GM19372 (cell line): Measurements from ENCODE around the gene CDH3.

Experiments used
- ATAC-seq: cut with Tn5 transposase; IDR thresholded peaks from one replicate; pipeline ENCODE4 v1.9.1; 2021; ENCODE audit warnings: mild to moderate bottlenecking, low read depth, moderate library complexity; ENCODE audit not compliant: unreplicated experiment

Gene CDH3

DNA sequence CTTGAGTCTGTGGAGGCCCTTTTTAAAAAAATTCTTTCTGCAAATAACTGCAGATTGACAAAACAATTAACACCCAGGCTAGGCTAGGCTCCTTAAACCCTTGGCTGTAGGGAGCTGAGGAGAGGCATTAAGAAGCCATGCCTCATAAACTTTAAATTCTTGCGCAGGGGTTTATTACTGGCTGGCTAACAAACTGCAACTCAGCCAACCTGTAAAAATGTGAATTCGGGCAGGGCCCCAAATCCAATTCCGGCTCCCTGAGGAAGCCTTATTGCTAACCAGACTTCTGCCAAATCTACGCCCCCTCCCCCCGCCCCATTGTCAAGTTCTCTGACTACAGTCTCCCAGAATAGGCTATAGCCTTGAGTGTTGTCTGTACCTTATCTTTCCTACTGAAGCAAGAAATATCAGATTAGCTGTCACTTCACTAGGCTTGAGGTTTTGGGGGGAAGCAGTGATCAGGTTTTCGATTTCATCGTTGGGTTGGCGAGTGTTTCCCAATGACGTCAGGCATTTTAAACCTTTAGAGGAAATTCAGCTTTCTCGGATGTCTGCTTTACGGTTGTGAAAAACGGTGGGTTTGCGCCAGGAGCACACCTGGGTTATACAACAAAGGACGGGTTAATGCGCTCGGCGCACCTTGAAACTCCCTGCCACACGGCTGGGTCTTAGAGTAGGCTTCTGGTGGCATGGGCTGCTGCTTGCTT, 2.0 kb downstream of the CDH3 start:
- no peak for ATAC-seq

DNA sequence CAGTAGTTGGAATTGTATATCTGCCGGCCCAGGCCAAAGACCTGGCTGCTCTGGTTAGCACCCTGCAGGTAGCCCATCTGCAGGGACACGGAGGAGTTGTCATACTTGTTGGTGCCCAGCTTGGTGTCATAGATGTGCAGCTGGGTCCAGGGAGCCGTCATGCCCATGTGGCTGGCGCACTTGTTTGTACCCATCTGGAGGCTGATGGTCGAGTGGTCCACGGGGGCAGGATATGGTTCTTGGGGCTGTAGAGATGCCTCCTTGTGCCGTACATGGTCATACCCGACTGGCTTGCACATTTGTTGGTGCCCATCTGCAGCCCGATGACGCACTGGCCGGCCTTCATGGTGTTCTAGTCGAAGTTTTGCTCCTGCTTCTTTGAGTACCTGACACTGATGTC, 6.0 kb downstream of the CDH3 start:
- ATAC-seq: no peak

- no peak for ATAC-seq
Observed at GRCh38 chr16:68652659-68653058, 7.5 kb downstream of the CDH3 start.

GRCh38 chr16:68655806-68656205, 10.7 kb downstream of the CDH3 start:
- no peak for ATAC-seq

DNA sequence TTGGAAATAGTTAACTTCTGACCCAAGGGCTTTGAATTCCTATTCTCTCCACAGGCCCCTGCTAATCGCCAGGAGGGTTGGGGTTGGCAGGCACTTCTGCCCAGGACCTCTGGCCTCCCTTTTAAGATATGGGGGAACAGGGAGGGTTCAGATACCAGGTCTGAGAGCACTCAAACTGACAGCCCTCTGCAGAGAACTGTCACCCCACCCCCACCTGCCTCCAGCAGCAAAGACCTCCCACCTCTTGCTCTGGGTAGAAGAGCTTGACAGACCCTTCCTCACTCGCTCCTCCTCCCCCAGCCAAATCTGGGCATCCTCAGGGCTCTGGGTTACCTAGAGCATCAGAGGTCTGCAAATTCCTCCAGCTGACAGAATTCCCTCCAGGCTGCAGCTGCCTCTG, 11.6 kb downstream of the CDH3 start:
- no peak for ATAC-seq

DNA sequence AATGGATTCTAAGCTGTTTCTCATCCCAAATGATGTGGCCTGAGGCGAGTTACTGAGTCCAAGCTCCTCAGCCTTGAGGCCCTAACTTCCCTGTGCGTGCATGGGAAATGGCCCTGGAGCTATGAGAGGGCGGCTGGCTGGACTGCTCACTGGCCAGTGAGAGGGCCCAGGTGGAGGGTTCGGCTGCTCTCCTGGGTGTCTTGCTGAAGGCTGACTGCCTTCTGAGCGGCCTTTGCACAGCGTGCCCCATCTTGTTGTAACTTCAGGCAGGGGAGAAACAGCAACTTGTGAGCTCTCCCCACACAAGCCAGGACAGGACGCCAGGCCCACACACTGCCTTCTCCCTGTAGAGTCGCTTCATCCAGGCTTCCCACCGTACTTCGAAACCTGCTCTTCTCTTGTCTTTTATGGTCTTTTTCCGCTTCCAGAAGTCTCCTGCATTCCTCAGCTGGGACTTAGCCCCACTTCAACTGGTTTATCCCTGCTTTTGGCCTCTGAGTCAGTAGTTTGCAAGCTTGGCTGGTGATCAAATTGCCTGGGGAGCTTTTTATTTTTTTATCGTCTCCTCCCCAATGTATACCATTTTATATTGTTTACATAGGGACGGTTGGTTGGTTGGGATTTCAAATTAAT, 13.3 kb downstream of the CDH3 start:
- no peak for ATAC-seq

DNA sequence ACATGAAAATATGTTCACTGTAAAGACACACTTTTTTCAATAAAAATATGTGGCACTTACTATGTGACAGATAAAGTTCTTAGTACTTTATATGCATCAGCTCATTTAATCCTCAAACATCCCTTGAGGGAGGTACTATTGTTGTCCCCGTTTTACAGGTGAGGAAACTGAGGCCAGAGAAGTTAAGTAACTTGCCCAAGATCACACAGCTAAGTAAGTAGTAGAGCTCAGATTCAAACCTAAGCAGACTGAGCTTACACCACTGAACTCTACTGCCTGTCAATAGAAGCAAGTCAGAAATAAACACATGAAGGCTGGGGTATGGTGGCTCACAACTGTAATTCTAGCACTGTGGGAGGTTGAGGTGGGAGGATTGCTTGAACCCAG, 13.9 kb downstream of the CDH3 start:
- no peak for ATAC-seq

DNA sequence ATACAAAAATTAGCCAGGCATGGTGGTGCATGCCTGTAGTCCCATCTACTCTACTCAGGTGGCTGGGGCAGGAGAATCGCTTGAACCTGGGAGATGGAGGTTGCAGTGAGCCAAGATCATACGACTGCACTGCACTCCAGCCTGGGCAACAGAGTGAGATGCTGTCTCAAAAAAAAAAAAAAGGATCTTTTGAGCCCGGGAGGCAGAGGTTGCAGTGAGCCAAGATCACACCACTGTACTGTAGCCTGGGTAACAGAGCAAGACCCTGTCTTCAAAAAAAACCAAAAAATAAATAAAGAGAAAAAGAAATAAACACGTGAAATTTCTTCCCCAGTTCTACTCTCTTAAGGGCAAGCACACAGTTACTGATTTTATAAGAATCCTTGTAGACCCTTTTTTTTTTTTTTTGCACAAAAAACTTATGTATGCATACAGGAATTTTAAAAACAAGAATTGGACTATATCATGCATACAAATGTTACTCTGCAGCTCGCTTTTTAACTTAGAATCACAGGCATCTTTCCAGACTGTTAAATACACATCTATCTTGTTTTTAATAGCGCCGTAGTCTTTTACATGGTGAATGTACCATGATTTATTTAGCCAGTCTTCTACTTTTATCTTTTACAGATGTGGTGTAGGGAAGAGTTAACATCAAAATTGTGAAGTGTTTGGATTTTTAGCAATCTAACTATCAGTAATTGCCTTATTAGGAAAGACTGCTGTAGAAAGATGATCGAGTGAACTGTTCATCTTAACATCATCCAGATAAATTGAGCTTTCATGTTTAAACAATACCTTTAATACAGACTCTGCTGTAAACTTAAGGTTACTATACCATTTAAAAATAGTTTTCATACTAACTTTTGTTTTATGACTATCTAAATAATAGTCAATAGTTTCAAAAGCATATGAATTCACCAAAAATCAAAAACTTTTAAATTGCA, 14.6 kb downstream of the CDH3 start:
- no peak for ATAC-seq

DNA sequence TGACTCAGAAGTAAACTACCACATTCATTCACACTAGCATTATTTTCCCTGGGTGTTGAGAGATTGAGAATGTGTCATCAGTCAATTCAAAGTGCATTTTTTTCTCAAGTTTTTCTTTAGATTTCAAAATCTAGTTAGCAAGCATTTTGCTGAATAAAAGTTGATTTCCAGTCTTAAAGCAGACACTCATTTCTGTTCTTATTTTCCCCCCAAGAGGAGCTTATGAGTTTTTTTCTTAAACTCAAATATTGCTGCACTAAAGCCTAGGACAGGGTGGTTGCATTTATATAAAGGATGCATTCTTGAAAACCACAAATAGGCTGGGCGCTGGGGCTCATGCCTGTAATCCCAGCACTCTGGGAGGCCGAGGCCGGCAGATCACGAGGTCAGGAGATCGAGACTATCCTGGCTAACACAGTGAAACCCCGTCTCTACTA, 15.3 kb downstream of the CDH3 start:
- no peak for ATAC-seq

DNA sequence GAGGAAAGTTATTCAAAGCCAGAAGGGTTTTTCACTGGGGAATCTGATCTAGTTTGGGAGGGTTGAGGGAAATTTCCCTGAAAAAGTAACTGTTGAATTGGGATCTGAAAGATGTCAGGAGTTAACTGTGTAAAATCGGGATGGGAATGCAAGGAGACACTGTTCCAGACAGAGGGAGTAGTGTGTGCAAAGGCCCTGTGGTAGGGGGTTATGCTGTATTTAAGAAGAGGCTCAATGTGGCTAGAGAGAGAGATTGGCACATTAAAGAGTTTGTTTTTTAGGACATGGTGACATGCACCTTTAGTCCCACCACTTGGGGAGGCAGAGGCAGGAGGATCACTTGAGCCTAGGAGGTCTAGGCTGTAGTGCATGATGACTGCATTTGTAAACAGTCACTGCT, 16.9 kb downstream of the CDH3 start:
- no peak for ATAC-seq

GRCh38 chr16:68664297-68664696, 19.2 kb downstream of the CDH3 start:
- ATAC-seq: no peak

DNA sequence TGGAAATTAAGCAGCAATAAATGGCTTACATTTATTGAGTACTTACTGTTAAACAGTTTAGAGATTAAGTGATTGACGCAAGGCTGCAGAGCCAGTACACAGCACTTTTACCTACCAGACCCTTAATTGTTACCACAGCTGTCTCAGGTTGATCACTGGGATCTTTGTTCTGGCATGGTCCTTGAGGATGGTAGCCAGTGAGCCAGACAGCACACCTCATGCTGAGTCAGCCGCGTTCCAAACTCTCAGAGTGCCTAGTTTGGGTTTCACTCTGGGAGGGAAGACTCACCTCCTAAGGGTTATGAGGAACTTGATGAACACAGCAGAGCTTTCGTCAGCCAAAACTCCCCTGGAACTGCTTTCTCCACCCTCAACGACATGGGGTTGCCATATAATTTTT, 20.4 kb downstream of the CDH3 start:
- no peak for ATAC-seq

DNA sequence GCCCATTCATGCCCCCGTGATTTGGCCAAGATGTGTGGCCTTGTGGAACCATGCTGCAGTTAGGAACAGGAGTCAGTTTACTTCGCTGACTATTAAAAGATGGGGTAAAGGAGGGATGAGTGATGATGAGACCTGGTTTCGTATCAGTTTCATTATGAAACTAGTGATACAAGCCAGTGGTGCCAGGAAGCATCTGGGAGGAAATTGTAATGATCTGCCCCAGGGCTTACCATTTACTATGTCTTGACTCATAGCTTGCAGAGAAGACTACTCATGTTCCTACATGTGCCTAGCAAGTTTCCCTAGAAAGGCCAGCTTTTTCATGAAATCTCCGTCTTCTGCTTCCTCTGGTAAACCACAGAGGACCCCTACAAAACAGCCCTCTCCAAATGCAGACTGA, 23.2 kb downstream of the CDH3 start:
- no peak for ATAC-seq

- ATAC-seq: no peak
Observed at GRCh38 chr16:68676113-68676860, 31.2 kb downstream of the CDH3 start.

DNA sequence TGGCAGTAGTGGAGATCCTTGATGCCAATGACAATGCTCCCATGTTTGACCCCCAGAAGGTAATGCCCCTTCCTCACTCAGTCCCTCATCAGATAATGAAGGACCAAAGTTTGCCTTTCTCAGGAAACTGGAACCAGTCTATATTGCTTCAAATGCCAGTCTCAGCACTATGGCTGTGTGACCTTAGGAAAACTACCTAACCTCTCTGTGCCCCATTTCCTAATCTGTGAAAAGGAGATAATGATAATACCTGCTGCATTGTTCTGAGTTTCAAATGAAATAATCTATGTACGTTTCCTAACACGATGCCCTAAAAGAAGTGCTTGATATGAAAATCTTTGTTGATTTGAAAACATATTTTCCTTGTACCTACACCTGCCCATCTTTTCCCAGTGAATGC, 35.9 kb downstream of the CDH3 start:
- ATAC-seq: no peak

GRCh38 chr16:68685685-68686478, 40.8 kb downstream of the CDH3 start:
- no peak for ATAC-seq

- ATAC-seq: no peak
Observed at GRCh38 chr16:68686905-68687304, 41.8 kb downstream of the CDH3 start.

GRCh38 chr16:68689921-68690320, 44.8 kb downstream of the CDH3 start:
- no peak for ATAC-seq

DNA sequence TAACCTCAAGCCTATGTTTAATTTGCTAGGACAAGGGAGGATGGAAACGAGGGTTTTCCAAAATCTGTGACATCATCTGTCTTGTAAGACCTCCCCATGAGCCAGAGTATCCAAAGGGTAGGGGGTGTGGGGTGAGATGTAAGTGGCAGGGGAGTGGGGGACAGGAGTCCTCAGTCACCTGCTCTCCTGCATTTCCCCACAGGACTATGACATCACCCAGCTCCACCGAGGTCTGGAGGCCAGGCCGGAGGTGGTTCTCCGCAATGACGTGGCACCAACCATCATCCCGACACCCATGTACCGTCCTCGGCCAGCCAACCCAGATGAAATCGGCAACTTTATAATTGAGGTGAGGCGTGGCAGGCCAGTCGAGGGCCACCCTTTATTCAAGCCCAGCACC, 50.5 kb downstream of the CDH3 start:
- ATAC-seq: no peak

DNA sequence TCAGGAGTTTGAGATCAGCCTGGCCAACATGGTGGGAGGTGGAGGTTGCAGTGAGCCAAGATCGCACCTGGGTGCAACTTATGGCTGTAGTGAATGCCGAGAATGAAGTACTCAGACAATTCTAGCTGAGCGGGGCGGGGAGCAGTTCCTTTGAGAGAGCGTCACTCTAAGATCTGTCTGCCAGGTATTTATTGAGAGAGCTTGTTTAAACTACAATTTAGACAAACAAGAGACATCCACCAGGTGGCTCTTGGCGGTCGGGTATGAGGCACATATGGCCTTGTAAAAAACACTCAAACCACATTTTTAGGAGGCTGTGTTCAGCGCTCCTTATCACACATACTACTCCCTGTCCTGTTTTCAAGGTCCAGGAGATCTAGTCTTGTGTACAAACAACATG, 51.4 kb downstream of the CDH3 start:
- ATAC-seq: no peak
